GM21786 (cell line): Measurements from ENCODE around the gene TGFBR3L.

Source experiments
- ATAC-seq: cut with Tn5 transposase; IDR thresholded peaks from one replicate; pipeline ENCODE4 v1.9.1; 2021; ENCODE audit not compliant: unreplicated experiment

Gene TGFBR3L

GRCh38 chr19:7903244-7904073 lies 11.2 kb upstream of the TGFBR3L start, which contains the start of gene MAP2K7:
Gene MAP2K7, plus strand, starts transcription at chr19:7903877. Its CDS starts 68 bp downstream, at chr19:7903945.
- ATAC-seq = peak; percentile 96

DNA sequence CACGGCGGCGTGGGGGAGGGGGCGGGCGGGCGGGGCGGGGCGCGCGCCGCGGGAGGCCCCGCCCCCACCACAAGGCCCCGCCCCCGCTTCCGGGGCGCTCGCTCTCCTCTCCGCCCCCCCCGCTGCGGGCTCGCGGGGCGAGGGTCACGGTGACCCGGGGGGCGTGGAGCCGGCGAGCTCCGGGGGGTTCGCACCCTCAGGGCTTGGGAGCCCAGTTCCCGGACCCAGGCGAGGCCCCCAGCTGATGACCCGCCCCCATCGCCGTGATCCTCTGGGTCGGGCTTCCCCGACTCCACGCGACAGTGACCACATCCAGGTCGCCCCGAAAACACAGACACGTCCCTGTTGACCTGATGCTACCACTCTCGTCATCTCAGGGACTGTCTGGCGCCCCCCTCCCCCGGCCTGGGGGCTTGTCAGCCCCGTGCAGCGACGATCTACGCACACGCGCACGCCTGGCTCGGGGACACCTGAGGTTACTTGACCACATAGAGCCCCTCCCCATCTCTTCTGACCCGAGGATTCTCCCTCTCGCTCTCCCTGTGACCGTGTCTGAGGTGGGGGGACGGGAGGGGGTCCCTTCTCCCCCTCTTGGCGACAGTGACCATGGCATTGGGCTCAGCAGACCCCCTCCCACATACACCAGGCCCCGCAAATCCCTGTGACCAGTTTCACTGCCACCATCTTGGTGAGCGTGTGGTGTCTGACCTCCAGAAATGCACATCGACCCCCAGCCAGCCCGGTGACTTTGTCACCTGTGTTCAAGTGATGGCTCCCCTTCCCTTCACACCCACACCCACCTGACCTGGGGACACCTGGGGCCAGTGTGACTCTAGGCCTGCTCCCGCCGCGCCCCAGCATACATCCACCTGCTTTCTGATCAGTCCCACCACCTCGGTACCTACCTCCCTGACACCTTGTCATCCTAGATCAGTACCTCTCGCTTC lies 10.3 kb upstream of the TGFBR3L start:
- ATAC-seq = no peak

DNA sequence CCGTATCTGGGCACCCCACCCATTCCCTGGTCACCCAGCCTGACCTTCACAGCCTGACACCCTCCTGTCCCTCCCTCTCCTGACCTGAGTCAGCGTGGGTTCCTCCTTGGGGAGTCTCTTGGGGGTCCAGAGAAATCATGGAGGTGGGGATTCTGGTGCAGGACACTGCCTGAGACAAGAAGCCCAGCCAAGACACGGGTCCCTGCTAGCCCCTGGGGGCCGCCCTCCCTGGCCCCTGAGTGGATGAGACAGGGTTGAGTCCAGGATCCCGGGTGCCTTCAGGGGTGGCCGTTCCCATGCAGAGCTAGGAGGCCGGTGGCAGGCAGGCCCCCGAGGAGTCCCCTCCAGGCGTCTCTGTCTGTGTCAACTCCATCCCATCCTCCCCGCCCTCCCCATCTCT lies 9.4 kb upstream of the TGFBR3L start:
- no peak for ATAC-seq

DNA sequence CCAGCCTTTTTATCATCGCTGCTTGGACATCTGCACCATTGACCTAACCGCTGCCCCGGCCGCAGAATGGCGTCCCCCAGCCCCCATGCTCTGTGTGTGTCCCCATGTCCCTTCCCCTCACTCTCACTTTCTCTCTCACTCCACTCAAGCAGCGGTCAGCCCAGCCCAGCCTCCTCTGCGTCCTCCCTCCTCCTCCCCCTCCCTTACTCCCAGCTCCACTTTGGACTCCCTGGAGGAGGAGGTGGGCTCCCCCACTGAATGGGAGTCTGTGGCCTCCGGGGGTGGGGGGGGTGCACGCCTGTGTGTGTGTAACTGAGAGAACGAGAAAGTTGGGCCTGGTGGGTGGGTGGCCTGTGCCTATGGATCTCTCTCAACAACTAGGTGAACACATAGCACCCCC lies 8.8 kb upstream of the TGFBR3L start:
- no peak for ATAC-seq

DNA sequence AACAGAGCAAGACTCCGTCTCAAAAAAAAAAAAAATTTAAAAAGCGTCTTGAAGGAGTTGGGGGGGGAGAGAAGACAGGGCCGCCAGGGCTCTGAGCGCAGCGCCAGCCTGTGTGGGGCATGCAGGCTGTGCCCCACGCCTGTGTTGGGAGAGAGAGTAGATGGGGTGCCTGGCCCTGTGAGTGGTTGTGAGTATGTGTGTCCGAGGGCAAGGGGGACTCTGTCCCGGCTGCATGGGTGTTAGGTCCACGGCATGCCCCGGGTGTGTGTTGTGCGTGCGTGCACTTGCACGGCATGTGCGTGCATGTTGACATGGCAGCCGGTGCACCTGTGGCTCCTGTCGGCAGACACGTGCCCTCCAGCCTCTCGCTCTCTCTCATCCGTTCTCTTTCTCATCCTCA lies 7.5 kb upstream of the TGFBR3L start:
- no peak for ATAC-seq

- no peak for ATAC-seq
Observed at GRCh38 chr19:7907544-7907943, 7.1 kb upstream of the TGFBR3L start.

GRCh38 chr19:7908078-7908699 lies 6.4 kb upstream of the TGFBR3L start:
- ATAC-seq = no peak

- no peak for ATAC-seq
Observed at GRCh38 chr19:7908742-7909461, 5.7 kb upstream of the TGFBR3L start.

DNA sequence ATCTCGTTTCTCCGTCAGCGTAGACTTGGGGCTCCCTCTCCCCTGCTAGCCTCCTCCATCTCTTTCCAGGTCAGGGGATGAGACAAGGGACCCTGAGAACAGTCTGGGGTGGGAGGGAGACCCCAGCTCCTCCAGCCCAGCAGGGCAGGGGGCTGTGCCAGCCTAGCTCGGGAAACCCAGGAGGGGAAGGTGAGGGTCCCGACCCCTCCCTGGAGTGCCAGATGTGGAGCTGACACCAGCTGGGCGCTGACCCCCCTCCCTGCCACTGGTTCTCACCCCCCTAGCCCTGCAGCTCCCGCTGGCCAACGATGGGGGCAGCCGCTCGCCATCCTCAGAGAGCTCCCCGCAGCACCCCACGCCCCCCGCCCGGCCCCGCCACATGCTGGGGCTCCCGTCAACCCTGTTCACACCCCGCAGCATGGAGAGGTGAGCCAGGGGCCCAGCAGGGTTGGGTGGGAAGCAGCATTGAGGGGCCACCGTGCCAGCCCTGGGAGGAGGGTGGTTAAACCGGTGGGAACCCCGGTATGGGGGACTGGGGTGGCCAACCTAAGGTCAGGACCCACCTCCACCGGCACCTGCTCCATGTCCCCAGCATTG lies 5.1 kb upstream of the TGFBR3L start:
- no peak for ATAC-seq

DNA sequence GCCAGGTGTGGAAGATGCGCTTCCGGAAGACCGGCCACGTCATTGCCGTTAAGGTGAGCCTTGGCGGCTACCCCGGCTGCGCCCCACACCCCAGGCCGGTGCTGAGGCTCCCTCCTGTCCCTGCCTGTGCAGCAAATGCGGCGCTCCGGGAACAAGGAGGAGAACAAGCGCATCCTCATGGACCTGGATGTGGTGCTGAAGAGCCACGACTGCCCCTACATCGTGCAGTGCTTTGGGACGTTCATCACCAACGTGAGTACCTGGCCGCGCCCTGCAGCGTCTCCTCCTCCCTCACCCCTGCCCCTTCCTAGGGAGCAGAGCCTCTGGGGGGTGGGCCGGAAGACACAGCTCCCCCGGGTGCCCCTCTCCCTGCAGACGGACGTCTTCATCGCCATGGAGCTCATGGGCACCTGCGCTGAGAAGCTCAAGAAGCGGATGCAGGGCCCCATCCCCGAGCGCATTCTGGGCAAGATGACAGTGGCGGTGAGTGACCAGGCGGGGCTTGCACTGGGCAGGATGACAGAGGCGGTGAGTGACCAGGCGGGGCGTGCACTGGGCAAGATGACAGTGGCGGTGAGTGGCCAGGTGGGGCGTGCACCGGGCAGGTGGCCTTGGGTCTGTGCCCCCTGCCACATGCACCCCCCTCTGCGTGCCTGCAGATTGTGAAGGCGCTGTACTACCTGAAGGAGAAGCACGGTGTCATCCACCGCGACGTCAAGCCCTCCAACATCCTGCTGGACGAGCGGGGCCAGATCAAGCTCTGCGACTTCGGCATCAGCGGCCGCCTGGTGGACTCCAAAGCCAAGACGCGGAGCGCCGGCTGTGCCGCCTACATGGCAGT lies 4.1 kb upstream of the TGFBR3L start:
- ATAC-seq = no peak

- no peak for ATAC-seq
Observed at GRCh38 chr19:7911508-7912143, 3.0 kb upstream of the TGFBR3L start.

- no peak for ATAC-seq
Observed at GRCh38 chr19:7912144-7912696, 2.4 kb upstream of the TGFBR3L start.

DNA sequence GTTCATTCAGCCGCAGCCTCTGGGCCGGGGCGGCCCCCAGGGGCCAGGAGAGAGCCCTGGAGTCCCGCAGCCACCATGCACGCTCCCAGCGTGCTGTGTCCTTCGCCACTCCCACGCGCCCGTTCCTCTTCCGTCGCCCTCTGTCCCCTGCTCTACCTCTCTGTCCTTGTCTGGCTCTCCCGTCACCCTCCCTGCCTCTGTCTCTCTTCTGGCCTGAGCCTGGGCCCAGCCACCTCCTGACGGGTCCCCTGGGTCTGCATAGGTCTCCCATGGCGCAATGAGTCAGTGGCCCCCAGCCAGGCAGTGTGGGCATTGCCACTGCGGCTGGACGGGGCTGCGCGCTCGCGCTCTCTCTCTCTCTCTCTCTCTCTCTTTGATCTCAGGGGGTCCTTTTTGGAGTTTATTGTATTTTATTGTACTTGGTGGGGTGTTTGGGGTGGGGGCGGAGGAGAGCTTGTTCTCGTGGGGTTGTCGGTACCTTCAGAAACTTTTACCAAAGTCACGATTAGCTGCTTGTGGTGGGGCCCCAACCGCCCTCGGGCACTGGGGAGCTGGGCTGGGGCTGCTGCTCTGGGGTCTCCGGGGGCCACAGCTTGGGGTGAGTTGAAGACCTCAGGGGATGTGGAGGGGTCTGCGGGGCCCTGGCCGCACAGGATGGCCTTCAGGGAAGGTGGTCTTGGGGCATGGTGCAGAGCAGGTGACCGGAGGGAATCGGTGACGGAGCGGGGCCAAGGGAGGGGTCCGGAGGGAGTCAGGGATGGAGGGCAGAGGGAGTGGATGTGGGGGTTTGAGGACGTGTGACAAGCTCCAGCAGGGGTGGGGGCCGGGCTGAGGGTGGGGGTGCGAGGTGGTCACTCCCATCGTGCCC lies 1.7 kb upstream of the TGFBR3L start:
- ATAC-seq = no peak

DNA sequence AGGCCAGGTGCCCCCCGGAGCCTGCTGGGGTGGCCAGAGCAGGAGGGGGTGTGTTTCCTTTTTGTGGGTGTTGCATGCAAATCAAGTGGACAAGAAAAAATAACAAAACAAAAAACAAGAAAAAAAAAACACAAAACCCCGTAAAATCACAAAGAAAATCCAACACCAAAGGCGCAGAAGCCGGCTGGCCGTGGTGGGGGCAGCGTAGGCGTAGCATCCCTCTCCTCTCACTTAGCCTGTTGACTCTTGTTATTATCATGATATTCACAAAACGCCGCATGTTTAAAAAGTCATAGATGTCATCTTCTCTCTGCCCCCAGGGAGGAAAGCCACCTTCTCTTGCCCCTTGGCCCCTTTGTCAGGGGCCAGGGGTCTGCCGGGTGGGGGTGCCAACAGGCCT lies 978 bp upstream of the TGFBR3L start:
- no peak for ATAC-seq

DNA sequence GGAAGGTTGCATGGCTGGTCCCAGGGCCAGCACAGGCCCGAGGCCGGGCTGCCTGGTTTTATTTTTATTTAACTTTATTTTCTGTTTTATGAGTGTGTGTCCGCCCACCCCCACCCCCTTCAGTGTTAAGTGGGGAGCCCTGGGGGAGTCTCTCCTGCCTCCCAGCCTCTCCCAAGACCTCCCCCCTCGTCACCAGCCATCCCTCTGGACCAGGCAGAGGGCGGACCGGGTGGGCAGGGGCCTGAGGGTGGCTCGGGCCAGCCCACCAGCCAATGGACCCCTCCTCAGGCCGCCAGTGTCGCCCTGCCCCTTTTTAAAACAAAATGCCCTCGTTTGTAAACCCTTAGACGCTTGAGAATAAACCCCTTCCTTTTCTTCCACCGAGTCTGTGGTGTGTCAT lies 531 bp upstream of the TGFBR3L start:
- ATAC-seq = no peak

DNA sequence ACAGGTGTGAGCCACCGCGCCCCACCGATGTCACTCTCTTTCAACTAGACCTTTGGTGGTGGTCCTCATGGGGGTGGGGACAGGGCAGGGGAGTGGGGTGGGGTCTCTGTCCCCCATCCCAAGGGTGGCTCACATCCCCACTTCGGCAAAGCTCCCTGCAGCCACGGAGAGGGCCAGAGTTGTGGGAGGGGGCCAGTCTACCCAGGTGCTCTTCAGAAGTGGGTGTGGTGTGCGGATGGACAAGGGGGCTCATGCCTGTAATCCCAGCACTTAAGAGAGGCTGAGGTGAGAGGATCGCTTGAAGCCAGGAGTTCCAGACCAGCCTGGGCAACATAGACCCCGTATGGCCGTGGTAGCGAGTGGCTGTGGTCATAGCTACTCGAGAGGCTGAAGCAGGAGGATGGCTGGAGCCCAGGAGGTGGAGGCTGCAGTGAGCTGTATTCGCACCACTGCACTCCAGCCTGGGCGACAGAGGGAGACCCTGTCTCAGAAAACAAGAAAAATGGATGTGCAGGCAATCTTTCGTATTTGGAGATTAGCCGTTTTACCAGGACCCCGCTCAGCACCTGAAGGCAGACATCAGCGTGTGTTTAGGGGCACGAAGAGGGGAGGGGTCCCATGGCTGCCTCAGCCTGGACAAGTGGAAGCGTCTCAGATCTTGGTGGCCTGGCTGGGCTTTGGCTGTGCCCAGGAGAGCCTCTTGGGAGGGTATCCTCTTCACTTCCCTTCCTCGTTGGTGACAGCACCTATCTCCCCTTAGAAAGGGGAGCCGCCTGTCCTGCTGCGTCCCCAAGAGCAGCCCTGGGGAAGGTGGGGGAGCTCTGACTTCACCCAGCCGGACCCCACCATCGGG lies 846 bp downstream of the TGFBR3L start:
- ATAC-seq = no peak
